IPS DF 19.7 (cell line): ENCODE results near the gene DIS3L2.

ENCODE experiments used
- DNase-seq: peaks from one replicate; pipeline ENCODE4 v3.0.0-alpha.2; 2013; ENCODE audit warnings: low read depth, low spot score

The DIS3L2 gene

GRCh38 chr2:232053777-232054176, 92.3 kb downstream of the DIS3L2 start:
- DNase-seq = peak; percentile 33

- no peak for DNase-seq
Measured at GRCh38 chr2:232058063-232058877, 96.8 kb downstream of the DIS3L2 start.

- no peak for DNase-seq
Measured at GRCh38 chr2:232058931-232059330, 97.4 kb downstream of the DIS3L2 start.

- DNase-seq = no peak
Measured at GRCh38 chr2:232061265-232061664, 99.8 kb downstream of the DIS3L2 start.

- no peak for DNase-seq
Measured at GRCh38 chr2:232073026-232073425, 111.5 kb downstream of the DIS3L2 start.

- DNase-seq = no peak
Measured at GRCh38 chr2:232073699-232074098, 112.2 kb downstream of the DIS3L2 start.

GRCh38 chr2:232075080-232075479, 113.6 kb downstream of the DIS3L2 start:
- DNase-seq = no peak

GRCh38 chr2:232075859-232076258, 114.3 kb downstream of the DIS3L2 start:
- DNase-seq = no peak

- no peak for DNase-seq
Measured at GRCh38 chr2:232076272-232076671, 114.8 kb downstream of the DIS3L2 start.

- DNase-seq = no peak
Measured at GRCh38 chr2:232076736-232077135, 115.2 kb downstream of the DIS3L2 start.

GRCh38 chr2:232085164-232085563, 123.7 kb downstream of the DIS3L2 start:
- no peak for DNase-seq

GRCh38 chr2:232085826-232086425, 124.4 kb downstream of the DIS3L2 start:
- DNase-seq = no peak

GRCh38 chr2:232088771-232089170, 127.3 kb downstream of the DIS3L2 start:
- no peak for DNase-seq

- no peak for DNase-seq
Measured at GRCh38 chr2:232094201-232094600, 132.7 kb downstream of the DIS3L2 start.

GRCh38 chr2:232094883-232095282, 133.4 kb downstream of the DIS3L2 start:
- no peak for DNase-seq

- no peak for DNase-seq
Measured at GRCh38 chr2:232097260-232097659, 135.7 kb downstream of the DIS3L2 start.

GRCh38 chr2:232097758-232098157, 136.2 kb downstream of the DIS3L2 start:
- no peak for DNase-seq

- DNase-seq = no peak
Measured at GRCh38 chr2:232102380-232102779, 140.9 kb downstream of the DIS3L2 start.

- no peak for DNase-seq
Measured at GRCh38 chr2:232103140-232103737, 141.7 kb downstream of the DIS3L2 start.

- no peak for DNase-seq
Measured at GRCh38 chr2:232104076-232104646, 142.6 kb downstream of the DIS3L2 start.

GRCh38 chr2:232111551-232111950, 150.0 kb downstream of the DIS3L2 start:
- DNase-seq = no peak

GRCh38 chr2:232113821-232114220, 152.3 kb downstream of the DIS3L2 start:
- DNase-seq = no peak
